Activated naive CD4-positive, alpha-beta T cell treated with anti-CD3 and anti-CD28 coated beads, Interleukin-2, amount 50 U/mL, for 24 hours (primary cell): ENCODE results near the gene SORBS1.
A peak's percentile ranks its signal among the peaks of the same experiment; 100 is the strongest.

Experiments
- H3K27ac Mint-ChIP-seq: one replicate; pipeline ENCODE4 v1.8.0; 2021; ENCODE audit warnings: mild to moderate bottlenecking, mixed read lengths
- H3K27me3 Mint-ChIP-seq: one replicate; pipeline ENCODE4 v1.8.0; 2021; ENCODE audit warnings: mixed read lengths
- H3K36me3 Mint-ChIP-seq: one replicate; pipeline ENCODE4 v1.8.0; 2021; ENCODE audit warnings: mixed read lengths
- H3K4me1 Mint-ChIP-seq: one replicate; pipeline ENCODE4 v1.8.0; 2021; ENCODE audit warnings: mixed read lengths
- H3K4me3 Mint-ChIP-seq: one replicate; pipeline ENCODE4 v1.8.0; 2021; ENCODE audit warnings: mild to moderate bottlenecking, mixed read lengths
- H3K9me3 Mint-ChIP-seq: one replicate; pipeline ENCODE4 v1.8.0; 2021; ENCODE audit warnings: mixed read lengths

Gene SORBS1

GRCh38 chr10:95442341-95442740 is 118.8 kb downstream of the SORBS1 start:
- Mint-ChIP-seq H3K4me3 (no peak overlapping the region), H3K4me1 (no peaks in the 10 kb centered on the region), H3K9me3 (no peaks in the 10 kb centered on the region), H3K27me3 (peaks cover 1% of the 10 kb centered on the region), H3K27ac (no peak overlapping the region), H3K36me3 (no peaks in the 10 kb centered on the region)

GRCh38 chr10:95441547-95441923 is 119.6 kb downstream of the SORBS1 start:
- H3K27ac Mint-ChIP-seq = no peak overlapping the region
- peaks cover 1% of the 10 kb centered on the region for H3K27me3 Mint-ChIP-seq
- H3K4me3 Mint-ChIP-seq = no peak overlapping the region
- H3K4me1 Mint-ChIP-seq = no peaks in the 10 kb centered on the region
- H3K9me3 Mint-ChIP-seq = no peaks in the 10 kb centered on the region
- no peaks in the 10 kb centered on the region for H3K36me3 Mint-ChIP-seq

DNA sequence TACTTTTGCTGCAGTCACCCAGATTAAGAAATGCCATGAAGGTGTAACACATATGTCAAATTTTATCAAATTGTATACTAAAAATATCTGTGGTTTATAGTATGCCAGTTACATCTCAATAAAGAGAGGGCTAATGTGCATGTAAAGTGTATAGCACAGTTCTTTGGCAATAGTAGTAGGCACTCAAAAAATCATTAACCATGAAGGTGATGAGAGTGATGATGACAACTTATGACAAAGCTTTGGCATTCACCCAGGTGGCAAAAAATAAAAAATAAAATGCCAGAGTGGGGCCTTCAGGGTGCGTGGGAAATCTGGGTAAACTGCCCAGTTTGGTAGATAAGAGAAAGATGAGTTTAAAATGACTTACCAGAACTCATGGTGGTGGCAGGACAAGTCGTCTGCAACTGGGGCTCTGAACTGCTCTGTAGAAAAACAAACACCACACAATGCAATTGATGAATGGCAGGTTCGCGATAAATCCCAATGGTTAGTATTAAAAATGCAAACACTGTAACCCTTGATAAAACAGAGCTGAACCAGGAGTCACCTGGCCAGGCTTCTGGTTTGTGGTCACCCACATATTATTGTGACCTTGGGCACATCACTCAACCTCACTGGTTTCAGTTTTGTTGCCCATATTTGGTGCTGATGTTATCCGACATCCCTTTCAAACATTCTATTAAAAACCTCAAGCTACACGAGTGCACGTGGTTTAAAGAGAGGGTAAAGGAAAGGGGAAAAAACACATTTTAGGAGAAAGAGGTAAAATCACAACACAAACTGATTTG is 120.2 kb downstream of the SORBS1 start:
- no peaks in the 10 kb centered on the region for H3K4me1 Mint-ChIP-seq
- peaks cover under 1% of the 10 kb centered on the region for H3K27me3 Mint-ChIP-seq
- no peaks in the 10 kb centered on the region for H3K9me3 Mint-ChIP-seq
- no peaks in the 10 kb centered on the region for H3K36me3 Mint-ChIP-seq
- H3K27ac Mint-ChIP-seq = no peak overlapping the region
- H3K4me3 Mint-ChIP-seq = no peak overlapping the region

DNA sequence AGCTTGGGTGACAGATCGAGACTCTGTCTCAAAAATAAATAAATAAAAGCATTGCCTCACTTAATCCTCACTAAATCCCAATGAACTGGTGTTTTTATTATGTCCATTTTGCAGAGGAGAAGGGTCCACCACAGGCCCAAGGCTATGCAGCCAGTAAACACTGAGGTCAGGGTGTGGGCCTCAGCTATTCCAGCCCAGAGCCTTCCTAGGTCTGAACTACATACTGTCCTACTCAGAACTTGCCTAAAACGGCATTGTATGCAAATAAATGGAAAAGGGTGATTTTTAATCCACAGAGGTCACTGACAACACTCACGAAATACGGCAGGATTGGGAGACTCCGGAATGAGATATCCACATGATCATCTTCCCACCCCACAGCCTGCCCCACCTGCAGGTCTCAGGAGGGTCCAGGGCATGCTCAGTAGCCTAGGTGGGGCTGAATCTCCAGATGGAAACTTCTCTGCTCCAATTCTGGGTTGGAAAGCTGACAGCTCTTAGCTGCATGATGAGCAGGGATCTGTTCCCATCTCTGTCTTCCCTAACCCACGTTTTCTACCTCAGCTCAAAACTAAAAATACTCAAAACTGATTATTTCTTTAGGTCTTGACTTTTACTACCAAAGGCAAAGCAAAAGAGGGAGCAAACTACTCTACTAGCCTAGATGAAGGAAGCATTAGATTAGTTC is 121.0 kb downstream of the SORBS1 start:
- no peak overlapping the region for H3K4me3 Mint-ChIP-seq
- H3K36me3 Mint-ChIP-seq = no peaks in the 10 kb centered on the region
- H3K4me1 Mint-ChIP-seq = no peaks in the 10 kb centered on the region
- H3K27me3 Mint-ChIP-seq = no peaks in the 10 kb centered on the region
- H3K9me3 Mint-ChIP-seq = no peaks in the 10 kb centered on the region
- H3K27ac Mint-ChIP-seq = peak overlapping the region; percentile 15

DNA sequence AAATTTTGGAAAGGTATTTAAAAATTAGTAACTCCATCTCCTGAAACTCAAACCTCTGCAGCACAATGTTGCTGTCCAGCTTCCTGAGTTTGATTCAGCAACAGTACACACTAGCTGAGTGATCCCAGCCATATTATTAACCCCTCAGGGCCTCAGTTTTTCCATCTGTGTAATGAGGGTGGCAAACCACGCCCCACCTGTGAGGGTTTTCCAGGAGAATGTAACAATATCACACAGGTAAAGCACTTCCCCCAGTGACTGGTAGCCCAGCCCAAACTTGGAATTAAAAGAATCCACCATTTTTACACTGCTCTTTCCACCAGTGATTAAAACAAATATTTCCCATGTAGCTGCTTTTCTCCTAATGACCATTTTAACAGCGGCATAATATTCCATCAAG is 122.4 kb downstream of the SORBS1 start:
- Mint-ChIP-seq H3K4me1 (no peaks in the 10 kb centered on the region), H3K9me3 (no peaks in the 10 kb centered on the region), H3K36me3 (no peaks in the 10 kb centered on the region), H3K4me3 (no peak overlapping the region), H3K27me3 (no peaks in the 10 kb centered on the region), H3K27ac (no peak overlapping the region)

- H3K4me3 Mint-ChIP-seq = no peak overlapping the region
- H3K27me3 Mint-ChIP-seq = no peaks in the 10 kb centered on the region
- H3K36me3 Mint-ChIP-seq = no peaks in the 10 kb centered on the region
- no peaks in the 10 kb centered on the region for H3K9me3 Mint-ChIP-seq
- H3K4me1 Mint-ChIP-seq = no peaks in the 10 kb centered on the region
- no peak overlapping the region for H3K27ac Mint-ChIP-seq
These were observed 123.5 kb downstream of the SORBS1 start for GRCh38 chr10:95437669-95438068.

GRCh38 chr10:95435548-95436279 is 125.5 kb downstream of the SORBS1 start:
- H3K36me3 Mint-ChIP-seq = no peaks in the 10 kb centered on the region
- H3K4me3 Mint-ChIP-seq = no peak overlapping the region
- H3K9me3 Mint-ChIP-seq = no peaks in the 10 kb centered on the region
- H3K27me3 Mint-ChIP-seq = no peaks in the 10 kb centered on the region
- no peak overlapping the region for H3K27ac Mint-ChIP-seq
- H3K4me1 Mint-ChIP-seq = no peaks in the 10 kb centered on the region

GRCh38 chr10:95434583-95434982 is 126.6 kb downstream of the SORBS1 start:
- Mint-ChIP-seq H3K36me3 (no peaks in the 10 kb centered on the region), H3K9me3 (no peaks in the 10 kb centered on the region), H3K27me3 (no peaks in the 10 kb centered on the region), H3K27ac (no peak overlapping the region), H3K4me3 (no peak overlapping the region), H3K4me1 (no peaks in the 10 kb centered on the region)

DNA sequence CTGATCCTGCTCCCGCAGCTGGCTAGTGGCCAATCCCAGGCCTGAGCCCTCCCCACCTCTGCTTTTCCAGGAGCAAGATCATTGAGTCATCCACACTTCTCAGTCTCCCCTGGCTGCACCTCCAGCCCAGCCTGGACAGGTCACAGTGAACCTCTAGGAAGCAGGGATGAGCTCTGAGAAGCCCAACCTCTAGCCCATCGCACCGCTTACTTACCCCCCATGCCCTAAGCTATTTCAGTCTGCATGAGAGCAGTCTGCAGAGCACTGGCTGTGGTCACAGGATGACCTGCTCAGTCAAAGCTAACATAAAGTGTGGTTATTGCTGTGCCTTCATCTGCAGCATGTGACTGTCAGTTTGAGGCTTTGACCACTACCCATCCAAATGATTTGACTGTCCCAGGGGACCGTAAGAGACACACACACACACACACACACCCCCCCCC is 129.2 kb downstream of the SORBS1 start:
- H3K4me3 Mint-ChIP-seq = no peak overlapping the region
- no peaks in the 10 kb centered on the region for H3K36me3 Mint-ChIP-seq
- no peaks in the 10 kb centered on the region for H3K4me1 Mint-ChIP-seq
- H3K9me3 Mint-ChIP-seq = no peaks in the 10 kb centered on the region
- no peaks in the 10 kb centered on the region for H3K27me3 Mint-ChIP-seq
- H3K27ac Mint-ChIP-seq = no peak overlapping the region

DNA sequence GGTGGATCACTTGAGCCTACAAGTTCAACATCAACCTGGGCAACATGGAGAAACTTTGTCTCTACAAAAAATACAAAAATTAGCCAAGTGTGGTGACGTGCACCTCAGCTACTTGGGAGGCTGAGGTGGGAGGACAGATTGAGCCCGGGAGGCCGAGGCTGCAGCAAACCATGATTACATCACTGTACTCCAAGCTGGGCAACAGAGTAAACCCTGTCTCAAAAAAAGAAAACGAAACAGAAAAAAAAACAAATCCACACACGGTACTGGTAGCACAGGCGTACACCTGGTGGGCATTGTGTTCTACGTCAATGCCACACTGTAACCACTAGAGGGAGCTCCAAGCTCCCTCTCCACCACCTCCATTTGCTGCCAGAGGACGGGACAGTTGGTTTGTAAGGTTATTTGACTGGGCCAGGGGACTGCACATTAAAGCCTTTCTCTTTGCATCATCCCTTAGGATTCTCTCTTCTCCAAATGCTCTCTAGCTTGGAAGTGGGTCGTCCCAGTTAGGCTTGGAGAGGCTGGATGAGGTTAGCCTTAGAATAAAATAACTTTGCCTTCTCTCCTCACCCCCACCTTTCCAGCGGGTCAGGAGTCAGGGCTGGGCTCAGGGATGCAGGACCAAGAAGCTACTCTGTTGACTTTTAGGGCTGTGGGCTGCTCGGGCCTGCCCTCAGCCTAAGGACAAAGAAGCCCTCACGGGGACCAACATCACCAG is 130.8 kb downstream of the SORBS1 start:
- H3K9me3 Mint-ChIP-seq = no peaks in the 10 kb centered on the region
- H3K4me1 Mint-ChIP-seq = no peaks in the 10 kb centered on the region
- no peaks in the 10 kb centered on the region for H3K27me3 Mint-ChIP-seq
- no peak overlapping the region for H3K27ac Mint-ChIP-seq
- no peak overlapping the region for H3K4me3 Mint-ChIP-seq
- no peaks in the 10 kb centered on the region for H3K36me3 Mint-ChIP-seq

- Mint-ChIP-seq H3K4me3 (no peak overlapping the region), H3K36me3 (no peaks in the 10 kb centered on the region), H3K4me1 (no peaks in the 10 kb centered on the region), H3K27ac (no peak overlapping the region), H3K27me3 (no peaks in the 10 kb centered on the region), H3K9me3 (no peaks in the 10 kb centered on the region)
These were observed 131.5 kb downstream of the SORBS1 start for GRCh38 chr10:95429639-95430038.

GRCh38 chr10:95428701-95429100 is 132.5 kb downstream of the SORBS1 start:
- H3K36me3 Mint-ChIP-seq = no peaks in the 10 kb centered on the region
- no peak overlapping the region for H3K4me3 Mint-ChIP-seq
- H3K9me3 Mint-ChIP-seq = no peaks in the 10 kb centered on the region
- H3K27ac Mint-ChIP-seq = no peak overlapping the region
- H3K4me1 Mint-ChIP-seq = no peaks in the 10 kb centered on the region
- no peaks in the 10 kb centered on the region for H3K27me3 Mint-ChIP-seq

- Mint-ChIP-seq H3K9me3 (no peaks in the 10 kb centered on the region), H3K27ac (no peak overlapping the region), H3K4me1 (no peaks in the 10 kb centered on the region), H3K4me3 (no peak overlapping the region), H3K27me3 (no peaks in the 10 kb centered on the region), H3K36me3 (no peaks in the 10 kb centered on the region)
These were observed 134.7 kb downstream of the SORBS1 start for GRCh38 chr10:95426482-95426881.

- Mint-ChIP-seq H3K4me3 (no peak overlapping the region), H3K9me3 (no peaks in the 10 kb centered on the region), H3K27ac (no peak overlapping the region), H3K27me3 (no peaks in the 10 kb centered on the region), H3K36me3 (no peaks in the 10 kb centered on the region), H3K4me1 (no peaks in the 10 kb centered on the region)
These were observed 135.3 kb downstream of the SORBS1 start for GRCh38 chr10:95425592-95426465.
